Hypothalamus (tissue), 51 donors: ENCODE measurements around the gene STT3A.
"Not testable (repeated sequence)": the region's sequence is repeated elsewhere in the genome, so short reads cannot be mapped to it uniquely, and the experiment has no call there.

ENCODE experiments used
- DNase-seq, 51 donors: peaks; one replicate each; lab custom pipeline; 2025; lab: John Stamatoyannopoulos, UW

STT3A gene

DNA sequence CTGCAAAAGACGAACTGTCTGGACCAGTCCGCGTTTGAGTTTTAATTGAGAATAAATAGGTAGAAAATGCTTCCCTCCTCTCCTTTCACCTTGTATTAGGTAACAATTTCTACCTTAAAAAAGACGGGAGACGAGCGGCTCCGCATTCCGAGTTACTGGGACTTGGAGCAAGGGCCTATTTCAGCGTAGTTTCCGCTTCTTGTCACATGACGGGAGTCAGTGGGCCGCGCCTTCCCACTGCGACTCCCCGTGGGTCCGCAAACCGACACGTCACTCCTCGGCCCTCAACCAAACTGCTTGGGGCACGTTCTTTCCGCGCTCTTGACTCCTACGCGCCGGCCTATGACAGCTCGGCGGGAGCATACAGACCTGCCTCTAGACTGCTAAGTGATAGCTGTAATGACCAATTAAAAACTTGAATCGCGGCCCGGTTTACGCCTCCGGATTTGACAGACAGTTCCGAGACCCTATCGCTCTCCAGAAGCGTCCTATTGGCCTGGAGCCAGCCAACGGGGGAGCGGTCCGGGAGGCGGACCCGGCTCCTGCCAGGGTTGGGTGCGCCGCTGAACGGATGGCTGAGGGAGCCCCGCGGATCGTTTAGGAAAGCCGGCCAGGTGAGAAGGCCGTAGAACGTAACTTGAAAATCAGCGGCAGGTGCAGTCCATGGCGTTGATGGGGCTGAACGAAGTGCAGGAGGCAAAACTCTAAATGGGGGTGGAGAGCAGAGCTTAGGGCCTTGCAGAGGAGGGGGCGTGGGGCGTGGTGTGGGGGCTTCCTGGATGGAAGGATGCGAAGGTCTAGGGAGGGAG lies at the start of gene STT3A:
Gene STT3A, plus strand, starts transcription at position 548 of the 809 bp plus-strand sequence. CDS start 3,064 bp downstream, outside the sequence.
- DNase-seq, result peak; percentile 81 to 100 (median 99)

DNA sequence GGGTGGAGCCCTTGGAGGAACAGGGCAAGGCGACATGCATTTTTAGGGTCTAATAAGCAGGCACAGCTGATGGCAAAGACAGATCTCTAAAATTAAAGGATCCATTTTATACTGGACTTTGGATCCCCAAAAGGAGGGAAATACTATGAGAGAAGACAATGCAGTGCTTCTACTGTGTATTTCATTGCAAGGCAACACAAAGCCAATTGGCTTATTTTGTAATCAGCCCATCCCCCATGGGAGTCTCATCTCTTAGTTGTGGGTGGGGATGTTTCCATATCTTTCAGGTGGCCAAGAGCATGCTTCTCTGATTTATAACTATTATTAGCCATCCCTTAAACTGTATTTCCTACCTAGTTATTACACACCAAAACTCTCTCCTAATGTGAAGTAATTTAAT lies 41.9 kb upstream of the STT3A start:
- no peak for DNase-seq

DNA sequence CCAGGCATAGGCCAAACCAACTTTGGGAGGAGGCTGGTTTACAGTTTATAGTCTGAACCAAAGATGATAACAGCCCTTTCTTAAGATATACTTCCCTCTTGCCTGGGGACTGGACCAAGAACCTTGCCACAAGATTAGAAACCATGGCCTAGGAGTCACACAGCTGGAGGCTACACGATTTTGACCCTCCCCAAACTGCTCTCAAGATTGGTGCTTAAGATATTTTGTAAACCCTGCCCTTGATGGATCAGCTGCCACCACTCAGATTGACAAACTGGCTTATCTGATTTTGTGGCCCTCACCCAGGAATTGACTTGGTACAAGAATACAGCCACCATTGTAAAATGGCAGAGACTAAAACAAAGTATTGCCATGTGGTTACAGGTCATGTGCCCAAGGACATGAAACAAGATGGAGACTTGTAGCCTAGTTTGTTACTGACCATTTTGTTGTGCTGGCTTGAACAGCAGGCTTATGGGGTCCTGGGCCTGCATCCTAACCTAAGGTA lies 40.8 kb upstream of the STT3A start:
- no peak for DNase-seq

DNA sequence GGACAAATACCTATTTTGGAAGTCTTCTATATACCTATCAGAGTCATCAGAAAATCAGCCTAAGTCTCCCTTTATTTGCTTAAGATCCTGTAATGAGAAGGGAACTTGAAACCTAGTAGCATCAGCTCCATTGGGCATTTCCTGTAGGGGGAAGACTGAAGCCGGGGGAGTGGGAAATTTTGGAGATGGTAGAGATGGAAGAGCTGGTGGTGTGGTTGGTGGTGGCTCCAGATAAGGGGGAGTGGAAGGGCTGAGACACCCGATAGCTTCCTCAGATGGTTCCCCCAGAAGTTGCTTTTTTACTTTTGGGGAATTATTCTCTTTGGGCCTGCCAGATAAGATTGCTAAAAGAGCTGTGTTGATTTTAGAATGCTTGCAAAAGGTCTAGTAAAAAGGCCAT lies 39.7 kb upstream of the STT3A start:
- no peak for DNase-seq

DNA sequence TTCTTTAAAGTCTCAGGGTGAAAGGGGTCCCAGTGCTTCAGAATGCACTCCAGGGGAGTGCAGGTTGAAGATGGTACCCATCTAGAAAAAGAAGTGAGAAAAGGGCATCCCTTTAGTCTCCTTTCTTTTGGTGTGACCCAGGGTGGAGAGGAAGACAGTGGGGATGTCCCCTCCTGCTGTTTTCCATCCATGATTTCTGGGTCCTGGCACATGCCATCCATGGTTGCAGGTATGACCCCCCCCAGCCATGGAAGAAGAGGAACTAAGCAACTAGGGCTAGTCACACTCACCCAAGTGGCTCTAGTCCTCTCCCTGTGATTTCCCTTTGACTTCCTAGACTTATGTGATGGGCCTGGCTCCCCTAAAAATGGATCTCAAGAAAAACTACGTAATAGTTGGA lies 39.3 kb upstream of the STT3A start:
- no peak for DNase-seq

DNA sequence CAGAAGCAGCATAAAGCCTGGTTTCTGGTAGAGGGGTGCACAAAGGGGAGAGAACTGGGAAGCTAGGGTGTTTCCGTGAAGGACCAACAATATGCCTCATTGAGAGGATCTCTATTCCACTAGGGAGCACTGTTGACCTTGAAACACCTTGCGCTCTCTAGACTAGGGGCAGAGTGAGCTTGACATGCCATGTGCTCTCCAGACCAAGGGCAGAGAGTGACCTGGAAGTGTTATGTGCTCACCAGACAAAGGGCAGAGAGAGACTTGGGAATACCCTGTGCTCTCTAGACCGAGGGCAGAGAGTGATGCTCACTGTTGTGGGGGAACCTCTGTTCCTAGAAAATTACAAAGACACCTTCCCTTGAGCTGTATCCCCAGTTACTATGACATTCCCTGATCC lies 38.6 kb upstream of the STT3A start:
- DNase-seq, result no peak

DNA sequence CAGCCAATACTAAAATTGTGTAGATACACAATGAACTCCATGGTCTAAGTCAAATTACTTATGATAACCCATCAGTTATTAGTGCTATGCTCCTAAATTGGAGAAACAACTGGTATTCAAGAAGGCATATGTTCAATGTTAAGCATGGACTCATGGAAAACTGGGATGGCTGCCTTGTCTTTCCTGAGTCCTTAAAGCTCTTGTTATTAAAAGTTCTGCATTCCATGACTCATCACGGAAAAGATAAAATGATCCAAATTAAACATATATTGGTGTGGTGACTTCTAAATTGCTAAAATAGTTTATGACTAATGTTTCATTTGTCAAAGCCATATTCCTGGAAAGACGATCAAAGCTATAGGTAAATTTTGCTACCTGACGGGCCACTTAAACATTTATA lies 32.8 kb upstream of the STT3A start:
- DNase-seq, result no peak

DNA sequence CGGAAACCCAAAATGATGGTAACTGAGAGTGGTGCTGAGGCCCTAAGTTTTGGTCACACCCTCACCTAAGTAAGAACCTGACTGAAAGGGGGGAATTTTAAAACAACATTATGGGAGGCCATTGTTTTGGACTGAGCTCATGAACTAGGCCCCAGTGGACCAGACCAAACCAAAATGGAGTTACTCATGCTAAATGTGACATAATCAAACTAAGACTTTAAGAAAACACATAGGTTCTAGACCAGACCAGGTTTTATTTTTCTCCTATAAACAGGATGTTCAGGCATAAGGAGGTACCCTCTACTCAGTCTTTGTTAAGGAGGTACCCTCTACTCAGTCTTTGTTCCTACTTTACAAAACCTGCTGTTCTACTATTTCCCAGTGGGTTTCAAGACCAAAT lies 30.7 kb upstream of the STT3A start:
- no peak for DNase-seq

DNA sequence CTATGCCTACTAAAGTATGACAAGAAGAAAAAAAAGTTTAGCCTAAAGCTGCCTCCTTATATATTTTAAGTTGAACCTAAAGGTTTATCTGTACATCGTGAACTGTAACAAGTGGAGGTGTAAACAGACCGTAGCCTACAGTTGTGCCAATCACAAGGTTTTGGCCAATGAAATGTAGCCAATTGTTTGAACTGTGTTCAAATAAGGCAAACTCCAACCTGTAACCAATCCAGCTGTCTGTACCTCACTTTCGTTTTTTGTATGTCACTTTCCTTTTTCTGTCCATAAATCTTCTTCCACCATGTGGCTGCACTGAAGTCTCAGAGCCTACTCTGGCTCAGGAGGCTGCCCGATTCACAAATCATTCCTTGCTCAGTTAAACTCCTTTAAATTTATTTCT lies 30.2 kb upstream of the STT3A start:
- DNase-seq, result no peak

DNA sequence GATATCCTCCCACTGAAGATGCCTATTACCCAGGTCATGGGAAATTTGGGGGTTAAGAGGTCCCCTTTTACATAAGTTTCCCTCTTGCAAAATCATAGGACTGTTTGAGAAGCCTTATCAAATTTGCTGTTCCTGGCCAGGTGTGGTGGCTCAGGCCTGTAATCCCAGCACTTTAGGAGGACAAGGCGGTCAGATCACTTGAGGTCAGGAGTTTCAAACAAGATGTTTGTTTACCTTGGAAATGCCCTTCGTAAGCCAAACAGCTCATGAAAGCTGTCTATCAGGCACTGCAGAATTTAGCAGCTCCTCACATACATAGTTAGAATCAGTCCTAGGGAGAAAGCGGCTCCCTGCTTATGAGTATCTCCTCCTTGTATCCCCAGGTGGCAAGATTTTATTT lies 28.3 kb upstream of the STT3A start:
- DNase-seq, result no peak

DNA sequence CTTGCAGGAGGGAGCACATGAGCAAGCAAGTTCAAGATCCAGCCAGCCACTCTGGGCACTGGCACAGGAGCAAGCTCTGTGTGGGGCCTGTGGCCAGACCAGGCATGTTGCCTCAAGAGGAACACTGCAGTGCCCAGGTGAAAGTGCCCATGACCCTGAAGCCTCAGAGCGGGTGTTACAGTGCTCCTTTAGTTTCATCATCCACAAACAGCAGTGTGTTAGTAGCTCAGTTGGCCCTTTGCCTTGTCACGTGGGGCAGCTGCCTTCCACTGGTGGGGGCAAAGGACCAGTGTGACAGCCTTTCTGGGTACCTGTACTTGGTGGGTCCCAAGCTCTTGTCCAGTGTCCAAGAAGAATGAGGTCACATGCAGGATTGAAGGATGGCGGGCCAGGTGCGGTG lies 26.4 kb upstream of the STT3A start:
- no peak for DNase-seq

DNA sequence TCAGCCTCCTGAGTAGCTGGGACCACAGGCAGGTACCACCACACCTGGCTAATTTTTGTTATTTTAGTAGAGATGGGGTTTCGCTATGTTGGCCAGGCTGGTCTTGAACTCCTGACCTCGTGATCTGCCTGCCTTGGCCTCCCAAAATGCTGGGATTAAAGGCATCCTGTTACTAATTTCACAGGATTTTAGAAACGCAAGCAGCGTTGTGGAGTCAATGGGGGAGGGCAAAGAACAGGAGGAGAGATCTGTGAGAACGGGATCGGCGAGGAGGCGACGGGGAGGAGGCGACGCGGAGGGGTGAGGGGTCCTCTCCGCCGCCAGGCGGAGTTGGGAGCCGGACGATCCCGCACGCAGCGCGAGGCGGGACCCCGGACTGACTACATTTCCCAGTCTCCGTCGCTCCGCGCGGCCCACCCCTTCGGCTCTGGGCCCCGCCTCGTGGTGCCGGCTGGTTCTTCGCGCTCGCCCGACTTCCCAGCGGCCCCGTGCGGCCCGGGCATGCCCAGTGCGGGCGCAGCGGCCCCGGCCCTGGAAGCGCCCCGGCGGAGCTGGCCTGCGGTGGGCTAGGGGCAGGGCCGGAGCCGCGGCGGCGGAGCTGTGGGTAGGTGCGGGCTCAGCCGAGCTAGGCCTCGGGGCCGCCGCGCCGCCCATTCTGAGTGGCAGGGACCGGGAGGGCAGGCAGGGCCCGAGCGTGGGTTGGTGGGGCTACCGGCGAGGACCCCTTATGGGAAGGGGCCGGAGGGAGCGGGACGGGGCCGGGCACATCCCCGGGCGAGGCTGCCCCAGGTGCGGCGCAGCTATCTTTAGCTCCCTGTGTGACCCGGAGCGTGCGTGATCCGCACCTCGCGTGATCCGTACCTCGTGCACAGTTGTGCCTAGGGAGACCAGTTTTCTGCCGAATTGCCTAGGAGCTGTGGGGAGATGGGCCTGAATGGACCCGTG lies 23.4 kb upstream of the STT3A start, which contains the start of gene EI24:
Gene EI24, plus strand, starts transcription at position 508 of the 945 bp plus-strand sequence. CDS start 3,051 bp downstream, outside the sequence.
- DNase-seq, result peak; percentile 16 to 95 (median 79)

DNA sequence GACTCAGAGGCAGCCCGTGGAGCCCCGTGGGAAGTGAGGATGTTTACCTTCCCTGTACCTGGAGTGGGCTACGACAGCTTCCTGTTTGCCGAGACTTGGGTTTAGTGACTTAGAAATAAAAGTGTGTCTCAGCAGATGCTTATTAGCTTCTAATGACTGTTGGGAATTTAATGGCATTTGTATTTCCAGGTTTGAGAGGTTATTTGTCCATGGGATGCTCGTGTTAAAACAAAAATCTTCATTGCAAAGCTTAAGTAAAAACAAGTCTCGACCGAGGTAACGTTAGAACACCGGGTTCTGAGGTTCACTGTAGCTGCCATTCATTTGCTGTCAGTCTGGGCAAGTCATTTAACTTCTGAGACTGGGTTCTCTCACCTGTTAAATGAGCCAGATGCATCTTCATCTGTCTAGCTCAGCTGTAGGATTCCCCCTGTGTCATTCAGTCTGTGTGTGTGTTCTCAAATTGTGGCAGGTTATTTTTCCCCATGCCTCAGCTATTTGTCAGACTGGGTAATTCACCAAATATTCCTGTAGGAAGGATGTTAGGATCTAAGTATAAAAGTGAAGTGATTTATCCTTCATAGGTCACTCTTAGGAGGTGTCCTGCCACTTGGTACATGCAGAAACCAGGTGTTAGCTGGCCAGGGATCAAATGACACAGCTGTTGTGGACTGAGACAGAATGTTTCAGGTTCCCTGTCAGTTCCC lies 22.6 kb upstream of the STT3A start:
- DNase-seq, result peak in 1 of 51 donors; percentile 7

DNA sequence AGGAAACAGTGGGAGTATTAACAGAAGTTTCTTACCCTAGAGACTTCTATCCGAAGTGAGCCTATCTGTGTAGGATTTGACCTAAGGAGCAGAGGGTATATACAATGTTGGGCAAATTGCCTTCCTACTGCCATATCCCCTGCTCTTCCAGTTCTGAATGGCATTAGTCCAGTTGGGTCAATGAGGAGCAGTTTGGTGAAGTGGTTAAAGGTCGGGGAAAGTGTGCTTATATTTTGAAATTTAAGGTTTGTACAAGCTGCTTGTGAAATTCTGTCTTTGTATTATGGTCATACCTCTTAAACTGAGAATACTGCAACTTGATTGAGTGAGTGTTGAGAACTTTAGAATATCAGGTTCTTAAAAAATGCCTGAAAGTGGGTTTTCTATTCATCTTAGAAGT lies 21.7 kb upstream of the STT3A start:
- no peak for DNase-seq

DNA sequence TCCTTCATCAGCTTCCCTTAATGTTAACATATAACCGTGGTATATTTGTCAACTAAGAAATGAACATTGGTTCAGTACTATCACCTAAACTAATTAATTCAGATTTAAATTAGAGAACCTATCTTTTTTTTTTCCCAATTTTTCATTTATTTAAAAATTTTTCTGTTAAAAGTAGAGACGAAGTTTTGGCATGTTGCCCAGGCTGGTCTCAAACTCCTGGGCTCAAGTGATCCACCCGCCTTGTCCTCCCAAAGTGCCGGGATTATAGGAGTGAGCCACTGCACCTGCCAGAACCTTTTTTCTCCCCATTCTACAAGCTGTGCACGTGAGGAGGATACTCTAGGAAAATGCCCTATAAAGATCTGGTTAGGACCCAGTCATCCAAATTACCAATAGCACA lies 19.7 kb upstream of the STT3A start:
- no peak for DNase-seq

DNA sequence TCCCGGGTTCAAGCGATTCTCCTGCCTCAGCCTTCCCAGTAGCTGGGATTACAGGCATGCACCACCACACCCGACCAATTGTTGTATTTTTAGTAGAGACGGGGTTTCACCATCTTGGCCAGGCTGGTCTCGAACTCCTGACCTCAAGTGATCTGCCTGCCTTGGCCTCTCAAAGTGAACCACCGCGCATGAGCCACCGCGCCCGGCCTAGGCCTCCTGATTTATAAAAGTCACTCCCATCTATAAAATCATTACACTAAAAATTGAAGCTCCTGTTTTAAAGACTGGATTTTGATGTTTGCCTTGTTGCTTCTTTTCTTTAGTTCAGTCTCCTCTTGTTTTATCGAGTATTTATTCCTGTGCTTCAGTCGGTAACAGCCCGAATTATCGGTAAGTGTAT lies 15.5 kb upstream of the STT3A start:
- DNase-seq, result not testable (repeated sequence)

DNA sequence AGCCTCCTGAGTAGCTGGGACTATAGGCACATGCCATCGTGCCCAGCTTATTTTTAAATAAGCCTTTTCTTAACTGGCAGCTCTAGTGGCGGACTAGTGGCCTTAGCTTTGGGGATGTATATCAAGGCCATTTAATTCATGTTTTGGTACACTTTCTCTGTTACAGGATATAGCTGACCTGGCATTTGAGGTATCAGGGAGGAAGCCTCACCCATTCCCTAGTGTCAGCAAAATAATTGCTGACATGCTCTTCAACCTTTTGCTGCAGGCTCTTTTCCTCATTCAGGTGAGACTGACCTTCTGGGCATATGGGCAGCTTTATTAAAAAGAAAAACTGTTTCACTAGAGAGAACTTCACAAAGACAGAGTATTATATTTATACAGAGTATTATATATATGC lies 13.9 kb upstream of the STT3A start:
- no peak for DNase-seq

DNA sequence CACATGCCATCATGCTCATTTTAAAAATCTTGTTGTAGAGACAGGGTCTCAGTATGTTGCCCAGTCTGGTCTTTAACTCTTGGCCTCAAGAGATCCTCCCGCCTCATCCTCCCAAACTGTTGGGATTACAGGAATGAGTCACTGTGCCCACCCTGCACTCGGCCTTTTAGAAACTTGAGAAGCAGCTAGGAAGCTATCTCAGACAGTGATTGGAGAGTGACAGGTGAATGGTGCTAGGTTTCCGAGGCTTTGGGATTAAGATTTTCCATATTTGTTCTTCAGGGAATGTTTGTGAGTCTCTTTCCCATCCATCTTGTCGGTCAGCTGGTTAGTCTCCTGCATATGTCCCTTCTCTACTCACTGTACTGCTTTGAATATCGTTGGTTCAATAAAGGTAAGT lies 12.8 kb upstream of the STT3A start:
- DNase-seq, result no peak

DNA sequence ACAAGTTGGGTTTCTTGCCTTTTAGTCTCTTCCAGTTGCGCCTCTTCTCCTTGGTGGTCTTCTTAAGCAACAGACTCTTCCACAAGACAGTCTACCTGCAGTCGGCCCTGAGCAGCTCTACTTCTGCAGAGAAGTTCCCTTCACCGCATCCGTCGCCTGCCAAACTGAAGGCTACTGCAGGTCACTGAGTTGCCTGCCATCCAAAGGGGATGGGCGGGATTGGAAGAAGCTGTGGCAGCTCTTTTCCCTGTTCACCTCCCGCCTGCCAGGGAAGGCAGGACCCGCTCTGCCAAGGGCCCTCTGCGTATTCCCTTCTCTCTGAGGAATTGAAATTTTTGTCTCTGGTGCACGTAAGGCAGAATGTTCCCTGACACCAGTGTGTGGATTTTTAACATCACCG lies 9.2 kb upstream of the STT3A start:
- DNase-seq, result peak in 17 of 51 donors; percentile 3 to 43 (median 20)

DNA sequence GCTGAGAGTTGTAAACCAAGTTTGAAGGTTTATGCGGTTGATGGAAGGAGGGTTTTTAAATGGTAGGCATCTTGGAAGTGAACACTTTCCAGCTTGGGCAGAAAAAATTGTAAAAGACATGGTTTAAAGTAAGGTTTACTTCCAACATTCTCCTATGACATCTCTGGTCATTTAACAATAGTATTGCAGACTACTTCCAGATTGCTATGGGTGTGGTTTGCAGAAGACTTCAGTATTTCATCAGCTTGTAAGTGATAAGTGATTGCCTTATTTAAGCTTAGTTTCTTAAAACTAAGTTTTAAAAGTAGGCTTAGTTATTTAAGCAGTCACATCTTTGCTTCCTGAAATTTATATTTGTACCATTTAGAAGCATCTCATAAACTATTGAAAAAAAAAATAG lies 7.2 kb upstream of the STT3A start:
- no peak for DNase-seq

DNA sequence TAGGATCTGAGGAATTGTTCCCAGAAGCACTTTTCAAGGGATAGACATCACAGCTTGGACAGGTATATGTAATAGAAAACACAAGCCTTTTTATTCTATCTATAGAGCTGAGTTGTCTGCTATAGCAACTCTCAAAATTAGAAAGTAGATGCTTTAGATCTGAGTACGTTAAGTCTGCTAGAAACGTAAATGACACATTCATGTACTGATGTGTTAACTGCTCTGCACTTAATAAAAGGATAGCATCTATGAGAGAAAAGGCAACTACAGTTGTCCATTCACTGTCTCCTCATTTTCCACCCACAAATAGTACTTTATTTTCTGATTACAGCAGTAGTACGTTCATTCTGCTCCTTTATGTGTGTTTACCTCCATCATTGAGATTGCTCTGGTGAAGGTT lies 6.0 kb upstream of the STT3A start:
- no peak for DNase-seq
